Mesendoderm (in vitro differentiated cells): ENCODE data around the gene RRP12.
A peak's percentile ranks its signal among the peaks of the same experiment; 100 is the strongest.

Experiments used
- DNase-seq: peaks from one replicate; pipeline ENCODE4 v3.0.0; 2013
- H2AK5ac ChIP-seq: 2 replicates; pipeline ENCODE4 v1.6.1; 2013; ENCODE audit warnings: low read length, inconsistent platforms
- H2BK120ac ChIP-seq: 2 replicates; pipeline ENCODE4 v1.6.1; 2013; ENCODE audit warnings: low read depth, mild to moderate bottlenecking, low read length, moderate library complexity, mixed read lengths
- H2BK15ac ChIP-seq: replicated peaks from 2 replicates; pipeline ENCODE4 v1.6.1; 2013; ENCODE audit warnings: low read depth, mild to moderate bottlenecking, moderate library complexity
- H2BK5ac ChIP-seq: 2 replicates; pipeline ENCODE4 v1.6.1; 2013; ENCODE audit warnings: low read length, inconsistent platforms
- H3K18ac ChIP-seq: 2 replicates; pipeline ENCODE4 v1.6.1; 2013; ENCODE audit warnings: mild to moderate bottlenecking, low read length, mixed read lengths
- H3K23ac ChIP-seq: one replicate; pipeline ENCODE4 v1.6.1; 2013; ENCODE audit warnings: low read length
- H3K27ac ChIP-seq: 2 replicates; pipeline ENCODE4 v1.5.1; 2013; ENCODE audit warnings: low read depth, mild to moderate bottlenecking, inconsistent platforms, low read length, moderate library complexity
- H3K27me3 ChIP-seq: 2 replicates; pipeline ENCODE4 v1.6.1; 2013; ENCODE audit warnings: low read length, control low read depth, mild to moderate bottlenecking, inconsistent platforms; ENCODE audit not compliant: insufficient read depth, poor library complexity
- H3K36me3 ChIP-seq: 2 replicates; pipeline ENCODE4 v1.6.1; 2013; ENCODE audit warnings: low read length, inconsistent platforms; ENCODE audit not compliant: control insufficient read depth, insufficient read depth
- H3K4ac ChIP-seq: one replicate; pipeline ENCODE4 v1.6.1; 2013; ENCODE audit warnings: low read depth, mild to moderate bottlenecking, low read length, moderate library complexity
- H3K4me1 ChIP-seq: 2 replicates; pipeline ENCODE4 v1.6.1; 2013; ENCODE audit warnings: low read depth, low read length, inconsistent platforms; ENCODE audit not compliant: control insufficient read depth
- H3K4me2 ChIP-seq: 2 replicates; pipeline ENCODE4 v1.6.1; 2013; ENCODE audit warnings: low read length
- H3K4me3 ChIP-seq: 2 replicates; pipeline ENCODE4 v1.5.1; 2013; ENCODE audit warnings: mild to moderate bottlenecking, low read length
- H3K56ac ChIP-seq: one replicate; pipeline ENCODE4 v1.6.1; 2013; ENCODE audit warnings: low read length
- H3K79me1 ChIP-seq: 2 replicates; pipeline ENCODE4 v1.6.1; 2013; ENCODE audit warnings: low read length, inconsistent platforms
- H3K79me2 ChIP-seq: 2 replicates; pipeline ENCODE4 v1.6.1; 2013; ENCODE audit warnings: mild to moderate bottlenecking, low read length; ENCODE audit not compliant: control insufficient read depth, insufficient read depth
- H3K9ac ChIP-seq: 2 replicates; pipeline ENCODE4 v1.6.1; 2013; ENCODE audit warnings: low read length, inconsistent platforms
- H4K5ac ChIP-seq: one replicate; pipeline ENCODE4 v1.6.1; 2013; ENCODE audit warnings: low read length
- H4K8ac ChIP-seq: one replicate; pipeline ENCODE4 v1.6.1; 2013; ENCODE audit warnings: low read depth, mild to moderate bottlenecking, control low read depth, low read length, moderate library complexity
- WGBS: extraction: QIAGEN DNeasy Blood & Tissue Kit; methylation state at CpG from one replicate; pipeline ENCODE4 v1.1.7; 2013; ENCODE audit warnings: low lambda C conversion rate, missing lambda C conversion rate; ENCODE audit not compliant: insufficient coverage; ENCODE audit errors: extremely low coverage; 5-methylcytosine and 5-hydroxymethylcytosine counted together

The RRP12 gene

DNA sequence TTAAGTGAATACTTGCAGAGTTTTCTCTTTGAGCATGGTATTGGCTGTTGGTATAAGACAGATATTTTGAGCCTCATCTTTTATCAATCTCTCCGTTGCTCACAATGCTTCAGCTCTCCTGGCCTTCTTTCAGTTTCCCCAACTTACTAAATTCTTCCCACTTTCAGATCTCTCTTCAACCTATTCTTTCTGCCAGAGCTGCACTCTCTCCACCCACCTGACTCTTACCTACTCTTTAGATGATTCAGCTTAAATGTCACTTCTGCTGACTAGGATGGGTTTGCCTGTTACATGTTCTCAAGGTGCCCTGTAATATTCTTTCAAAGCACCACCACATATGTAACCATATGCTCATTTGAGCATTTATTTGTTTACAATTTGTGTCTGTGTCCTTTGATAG lies 43.1 kb upstream of the RRP12 start:
- DNase-seq: no peak
- H3K4me3 ChIP-seq: no peak overlapping the region
- H3K9ac ChIP-seq: no peak overlapping the region

DNA sequence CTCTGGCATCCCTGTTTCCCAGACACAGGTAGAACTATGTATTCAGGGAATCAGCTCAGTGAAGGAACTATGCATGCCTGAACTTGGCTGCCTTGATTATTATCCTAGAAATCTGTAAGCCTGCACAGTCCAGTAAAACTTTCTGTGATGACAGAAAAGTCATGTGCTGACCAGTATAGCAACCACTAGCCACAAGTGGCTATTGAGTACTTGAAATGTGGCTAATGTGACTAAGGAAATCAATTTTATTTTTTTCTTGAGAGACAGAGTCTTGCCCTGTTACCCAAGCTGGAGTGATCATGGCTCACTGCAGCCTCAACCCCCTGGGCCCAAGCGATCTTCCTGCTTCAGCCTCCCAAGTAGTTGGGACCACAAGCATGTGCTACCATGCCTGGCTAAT lies 41.1 kb upstream of the RRP12 start:
- H4K8ac ChIP-seq: no peak overlapping the region
- no peak overlapping the region for H3K23ac ChIP-seq
- H4K5ac ChIP-seq: no peak overlapping the region
- H3K27ac ChIP-seq: no peak overlapping the region
- no peak overlapping the region for H3K4me2 ChIP-seq
- peaks cover 9% of the 10 kb centered on the region for H3K79me1 ChIP-seq
- H3K9ac ChIP-seq: no peak overlapping the region
- no peak overlapping the region for H3K4me3 ChIP-seq
- peaks cover 20% of the 10 kb centered on the region for H3K79me2 ChIP-seq
- H3K36me3 ChIP-seq: no peaks in the 10 kb centered on the region
- no peak overlapping the region for H3K4ac ChIP-seq
- no peak overlapping the region for H3K56ac ChIP-seq
- no peak overlapping the region for H2BK15ac ChIP-seq
- no peak overlapping the region for H2AK5ac ChIP-seq
- H3K27me3 ChIP-seq: no peaks in the 10 kb centered on the region
- H2BK5ac ChIP-seq: no peak overlapping the region
- no peak overlapping the region for H3K18ac ChIP-seq
- no peaks in the 10 kb centered on the region for H3K4me1 ChIP-seq
- no CpG with 5 or more reads among the region's 1 CpG for WGBS
- H2BK120ac ChIP-seq: no peak overlapping the region
- DNase-seq: no peak

More for the DNA sequence above, 43.1 kb upstream of the RRP12 start:
- Histone ChIP-seq H4K5ac (no peak overlapping the region), H3K27ac (no peak overlapping the region), H2AK5ac (no peak overlapping the region), H2BK120ac (no peak overlapping the region), H3K23ac (no peak overlapping the region), H2BK5ac (no peak overlapping the region), H2BK15ac (no peak overlapping the region), H3K79me1 (peaks cover 12% of the 10 kb centered on the region), H4K8ac (no peak overlapping the region), H3K18ac (no peak overlapping the region), H3K4ac (no peak overlapping the region), H3K4me2 (no peak overlapping the region), H3K4me1 (no peaks in the 10 kb centered on the region), H3K56ac (no peak overlapping the region), H3K27me3 (no peaks in the 10 kb centered on the region), H3K36me3 (no peaks in the 10 kb centered on the region), H3K79me2 (peaks cover 22% of the 10 kb centered on the region)
- no CpG with 5 or more reads among the region's 1 CpG for WGBS

DNA sequence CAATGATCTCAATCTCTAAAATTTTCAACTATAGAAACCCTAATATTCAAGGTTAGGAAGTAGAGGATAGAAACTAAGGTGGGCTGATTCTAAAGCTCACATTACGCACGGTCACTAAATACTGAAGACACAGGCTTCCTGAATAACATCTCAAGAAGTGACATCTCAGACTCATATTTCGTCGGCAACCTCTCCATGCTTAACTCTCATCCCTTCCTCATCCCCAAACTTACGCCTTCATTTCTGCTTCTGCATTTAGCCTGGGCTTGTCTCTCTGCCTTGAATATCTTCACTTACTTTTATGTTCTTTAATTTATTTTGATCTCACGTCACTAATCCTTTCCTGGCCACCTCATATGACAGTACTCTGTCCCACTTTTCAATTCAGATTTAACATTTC lies 34.1 kb upstream of the RRP12 start:
- Histone ChIP-seq H3K79me1 (peaks cover 2% of the 10 kb centered on the region), H2AK5ac (no peak overlapping the region), H3K56ac (no peak overlapping the region), H2BK5ac (no peak overlapping the region), H3K4me1 (no peaks in the 10 kb centered on the region), H3K4ac (no peak overlapping the region), H2BK120ac (no peak overlapping the region), H4K5ac (no peak overlapping the region), H3K18ac (no peak overlapping the region), H3K4me3 (no peak overlapping the region), H3K27ac (no peak overlapping the region), H3K27me3 (no peaks in the 10 kb centered on the region), H3K36me3 (peaks cover 10% of the 10 kb centered on the region), H3K23ac (no peak overlapping the region), H3K9ac (no peak overlapping the region), H4K8ac (no peak overlapping the region), H3K79me2 (no peaks in the 10 kb centered on the region), H3K4me2 (no peak overlapping the region), H2BK15ac (no peak overlapping the region)
- DNase-seq: no peak
- no CpG with 5 or more reads among the region's 6 CpGs for WGBS

DNA sequence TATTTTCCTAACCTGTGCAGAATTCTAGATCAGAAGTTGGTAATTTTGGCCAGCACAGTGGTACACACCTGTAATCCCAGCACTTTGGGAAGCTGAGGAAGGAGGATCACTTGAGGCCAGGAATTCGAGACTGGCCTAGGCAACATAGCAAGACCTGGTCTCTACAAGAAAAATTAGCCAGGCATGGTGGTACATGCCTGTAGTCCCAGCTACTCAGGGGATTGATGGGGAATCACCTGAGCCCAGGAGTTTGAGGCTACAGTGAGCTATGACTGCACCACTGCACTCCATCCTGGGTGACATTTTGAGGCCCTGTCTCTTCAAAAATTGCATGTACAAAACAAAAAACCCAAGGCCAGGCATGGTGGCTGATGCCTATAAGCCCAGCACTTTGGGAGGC lies 33.4 kb upstream of the RRP12 start:
- Histone ChIP-seq H3K4me3 (no peak overlapping the region), H3K18ac (no peak overlapping the region), H3K27ac (no peak overlapping the region), H2BK5ac (no peak overlapping the region), H3K4me1 (no peaks in the 10 kb centered on the region), H2BK120ac (no peak overlapping the region), H3K4me2 (no peak overlapping the region), H3K23ac (no peak overlapping the region), H3K36me3 (peaks cover 10% of the 10 kb centered on the region), H4K8ac (no peak overlapping the region), H3K27me3 (no peaks in the 10 kb centered on the region), H3K56ac (no peak overlapping the region), H2BK15ac (no peak overlapping the region), H3K79me2 (peaks cover 4% of the 10 kb centered on the region), H3K4ac (no peak overlapping the region), H3K9ac (no peak overlapping the region), H3K79me1 (peaks cover 2% of the 10 kb centered on the region), H2AK5ac (no peak overlapping the region), H4K5ac (no peak overlapping the region)
- WGBS: no CpG with 5 or more reads among the region's 1 CpG
- no peak for DNase-seq

DNA sequence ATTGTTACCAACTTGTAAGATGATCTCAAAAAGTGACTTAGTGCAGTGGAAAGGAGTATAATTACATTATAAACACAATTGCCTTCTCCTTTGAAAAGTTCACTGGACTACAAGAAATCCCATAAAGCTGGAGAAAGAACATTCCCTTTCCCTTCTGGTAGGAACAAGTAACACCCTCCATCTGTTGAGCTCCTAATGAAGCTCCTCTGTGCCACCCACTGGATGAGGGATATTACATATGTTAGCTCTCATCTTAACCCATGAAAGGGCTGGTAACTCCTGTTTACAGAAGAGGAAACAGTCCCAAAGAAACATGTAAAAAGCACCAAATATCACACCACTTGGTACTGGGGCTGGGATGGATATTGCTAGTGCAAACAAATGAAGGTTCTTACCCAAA lies 32.9 kb upstream of the RRP12 start:
- H3K27ac ChIP-seq: no peak overlapping the region

DNA sequence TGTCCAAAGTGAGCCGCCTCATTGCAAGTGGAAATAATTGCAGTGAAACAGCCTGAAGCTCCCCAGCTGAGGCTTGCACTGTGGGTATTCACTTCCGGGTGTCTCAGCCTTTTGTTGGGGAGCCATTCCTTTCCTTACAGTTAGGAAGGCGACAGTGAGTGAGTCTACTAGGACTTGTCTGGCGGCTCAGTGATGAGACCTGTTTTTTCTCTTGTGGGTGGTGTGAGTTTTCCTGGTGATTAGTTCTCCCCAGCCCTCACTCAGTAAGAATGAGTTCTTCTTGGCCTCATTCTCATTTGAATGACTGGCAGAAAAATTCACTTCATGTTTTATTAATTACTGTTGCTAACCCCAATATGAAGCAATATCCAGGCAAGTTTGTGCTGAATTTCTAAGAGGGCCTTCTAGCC lies 27.4 kb upstream of the RRP12 start:
- peak overlapping the region; percentile 23 for H3K27ac ChIP-seq
- peaks cover 16% of the 10 kb centered on the region for H3K36me3 ChIP-seq
- H3K18ac ChIP-seq: peak overlapping the region; percentile 8
- no CpG with 5 or more reads among the region's 4 CpGs for WGBS
- H3K79me1 ChIP-seq: peaks cover 2% of the 10 kb centered on the region
- peak overlapping the region; percentile 90 for H3K56ac ChIP-seq
- no peak overlapping the region for H2BK120ac ChIP-seq
- H3K9ac ChIP-seq: peak overlapping the region; percentile 96
- H4K8ac ChIP-seq: no peak overlapping the region
- H4K5ac ChIP-seq: peak overlapping the region; percentile 39
- H2AK5ac ChIP-seq: peak overlapping the region; percentile 82
- peak overlapping the region; percentile 60 for H3K4me3 ChIP-seq
- no peaks in the 10 kb centered on the region for H3K27me3 ChIP-seq
- H3K23ac ChIP-seq: no peak overlapping the region
- H3K4ac ChIP-seq: peak overlapping the region; percentile 90
- no peak overlapping the region for H2BK15ac ChIP-seq
- DNase-seq: no peak
- no peak overlapping the region for H2BK5ac ChIP-seq
- peaks cover 5% of the 10 kb centered on the region for H3K4me1 ChIP-seq
- peaks cover 34% of the 10 kb centered on the region for H3K79me2 ChIP-seq
- peak overlapping the region; percentile 99 for H3K4me2 ChIP-seq

More for the DNA sequence above, 32.9 kb upstream of the RRP12 start:
- no peak overlapping the region for H2BK15ac ChIP-seq
- H4K8ac ChIP-seq: no peak overlapping the region
- no peak overlapping the region for H4K5ac ChIP-seq
- H2BK120ac ChIP-seq: no peak overlapping the region
- H3K79me1 ChIP-seq: peaks cover 2% of the 10 kb centered on the region
- H3K4ac ChIP-seq: no peak overlapping the region
- no peak overlapping the region for H3K4me3 ChIP-seq
- no peaks in the 10 kb centered on the region for H3K27me3 ChIP-seq
- H3K18ac ChIP-seq: no peak overlapping the region
- H3K4me2 ChIP-seq: no peak overlapping the region
- no peak overlapping the region for H2AK5ac ChIP-seq
- H3K79me2 ChIP-seq: peaks cover 7% of the 10 kb centered on the region
- H3K9ac ChIP-seq: no peak overlapping the region
- no peak overlapping the region for H3K23ac ChIP-seq
- H3K4me1 ChIP-seq: no peaks in the 10 kb centered on the region
- no peak for DNase-seq
- no peak overlapping the region for H3K56ac ChIP-seq
- H3K36me3 ChIP-seq: peaks cover 10% of the 10 kb centered on the region
- no peak overlapping the region for H2BK5ac ChIP-seq
